Upper lobe of right lung (tissue), 1 donor: Measurements from ENCODE around the gene HOXB3. TPM values are rescaled to one million over a fixed set of nuclear protein-coding genes. Genes with fewer than 3 reads are reported as not detected.

Experiments
- ATAC-seq: fragments of 200-7000 bp; cut with Tn5 transposase; one replicate; pipeline ENCODE4 v1.9.1; 2020; ENCODE audit warnings: mild to moderate bottlenecking, moderate library complexity
- DNase-seq: peaks from one replicate; pipeline ENCODE4 v3.0.0-alpha.2; 2020
- H3K27ac ChIP-seq: fragments of 200-600 bp; one replicate; pipeline ENCODE4 v1.8.0; 2022
- H3K27me3 ChIP-seq: fragments of 200-600 bp; one replicate; pipeline ENCODE4 v1.8.0; 2022; ENCODE audit warnings: mild to moderate bottlenecking
- H3K36me3 ChIP-seq: fragments of 200-600 bp; one replicate; pipeline ENCODE4 v1.8.0; 2022
- H3K4me1 ChIP-seq: fragments of 200-600 bp; one replicate; pipeline ENCODE4 v1.8.0; 2022
- H3K4me3 ChIP-seq: fragments of 200-600 bp; one replicate; pipeline ENCODE4 v1.8.0; 2022; ENCODE audit warnings: mild to moderate bottlenecking
- H3K9me3 ChIP-seq: fragments of 200-600 bp; one replicate; pipeline ENCODE4 v1.8.0; 2022
- intact Hi-C: fragments of 100-400 bp; cut with DNase I; formaldehyde crosslinking; loops from one replicate; pipeline ENCODE4 v1.11.0; 2022
- total RNA-seq: library from RNA; stranded (reverse); fragmentation: NEBNext Ultra II Directional; extraction: Animal tissue kit (Norgen Biotek cat#: 25700); gene quantifications from one replicate; pipeline ENCODE4 v1.2.1, GENCODE V29; 2021
- TF ChIP-seq, protein P1 (sequence below): fragments of 200-600 bp; IDR thresholded peaks from one replicate; pipeline ENCODE4 v1.8.0; 2022; ENCODE audit warnings: antibody characterized with exemption
- donor health status: DM: no; HTN: yes; CAD: no; lungs with severe emphysema.

The HOXB3 gene
- total RNA-seq, 1 donor from 2014 or later, result 13.3 TPM

DNA sequence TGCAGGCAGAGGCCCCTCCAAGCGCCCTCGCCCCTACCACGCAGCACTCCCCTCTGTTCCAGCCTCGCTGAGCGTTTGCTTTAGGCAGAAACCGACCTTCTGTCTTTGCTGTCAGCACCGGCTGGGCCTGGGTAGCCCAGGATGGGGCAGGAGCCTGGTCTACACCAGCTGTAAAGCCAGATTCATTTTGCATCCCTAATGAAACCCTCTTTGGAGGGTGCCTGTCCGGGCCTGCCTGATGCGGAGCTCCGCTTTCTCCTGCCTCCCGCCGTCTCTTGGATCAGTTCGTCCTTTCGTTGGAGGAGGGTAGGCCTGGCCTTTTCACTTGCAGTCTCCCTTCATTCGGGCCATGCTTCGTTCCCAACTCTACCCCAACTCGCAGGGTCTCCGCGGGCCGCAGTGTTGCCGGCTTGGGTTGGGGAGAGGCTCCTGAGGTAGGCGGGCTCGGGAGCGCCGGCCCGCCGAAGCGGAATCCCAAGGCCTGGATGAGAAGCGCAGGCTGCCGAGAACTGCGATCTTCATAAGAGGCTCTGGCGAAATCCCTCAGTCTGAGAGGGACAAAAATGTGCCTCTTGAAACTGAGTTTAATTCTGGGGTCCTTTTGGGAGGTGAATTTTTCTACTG, 29.9 kb upstream of the HOXB3 start:
- intact Hi-C loops, result loop anchor here (10.0 kb wide), 2 partner anchors 275 to 305 kb away; no protein-coding TSS in a partner anchor

DNA sequence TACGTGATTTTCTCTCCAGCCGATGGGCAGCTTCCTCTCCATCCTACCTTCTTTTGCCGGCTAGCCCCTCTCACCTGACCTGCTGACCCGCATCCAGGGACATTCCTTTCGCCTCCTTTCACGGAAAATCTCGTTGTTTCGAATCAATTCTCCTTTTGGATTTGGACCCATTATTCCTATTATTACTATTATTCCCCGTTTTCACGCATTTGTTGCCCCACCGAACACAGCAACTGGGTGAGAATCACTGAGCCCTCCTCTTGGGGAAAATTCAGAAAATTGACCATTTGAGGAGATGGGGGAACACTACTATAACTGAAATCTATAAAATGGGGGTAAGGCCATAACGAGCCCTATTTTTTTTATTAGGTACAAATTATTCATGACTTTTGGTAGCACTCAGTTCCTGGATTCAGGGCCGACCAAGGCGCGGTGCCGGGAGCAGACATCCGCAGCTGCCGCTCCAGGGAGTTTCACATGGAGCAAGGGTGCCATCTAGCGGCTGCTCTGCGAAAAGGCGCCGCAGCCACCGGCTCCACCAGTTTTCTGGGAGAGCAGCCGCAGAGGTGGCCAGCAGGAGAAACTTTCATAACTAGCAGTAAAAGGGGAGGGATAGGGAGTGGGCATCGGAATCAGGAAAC, 28.3 kb upstream of the HOXB3 start:
- Histone ChIP-seq H3K4me3 (no peak overlapping the region), H3K27ac (no peak overlapping the region), H3K9me3 (no peaks in the 10 kb centered on the region), H3K27me3 (peaks cover 100% of the 10 kb centered on the region), H3K4me1 (peaks cover 3% of the 10 kb centered on the region), H3K36me3 (no peaks in the 10 kb centered on the region)
- intact Hi-C loops, result loop anchor here (10.0 kb wide), 1 partner anchor 274 kb away; no protein-coding TSS in a partner anchor
- TF ChIP-seq, protein P1, sequence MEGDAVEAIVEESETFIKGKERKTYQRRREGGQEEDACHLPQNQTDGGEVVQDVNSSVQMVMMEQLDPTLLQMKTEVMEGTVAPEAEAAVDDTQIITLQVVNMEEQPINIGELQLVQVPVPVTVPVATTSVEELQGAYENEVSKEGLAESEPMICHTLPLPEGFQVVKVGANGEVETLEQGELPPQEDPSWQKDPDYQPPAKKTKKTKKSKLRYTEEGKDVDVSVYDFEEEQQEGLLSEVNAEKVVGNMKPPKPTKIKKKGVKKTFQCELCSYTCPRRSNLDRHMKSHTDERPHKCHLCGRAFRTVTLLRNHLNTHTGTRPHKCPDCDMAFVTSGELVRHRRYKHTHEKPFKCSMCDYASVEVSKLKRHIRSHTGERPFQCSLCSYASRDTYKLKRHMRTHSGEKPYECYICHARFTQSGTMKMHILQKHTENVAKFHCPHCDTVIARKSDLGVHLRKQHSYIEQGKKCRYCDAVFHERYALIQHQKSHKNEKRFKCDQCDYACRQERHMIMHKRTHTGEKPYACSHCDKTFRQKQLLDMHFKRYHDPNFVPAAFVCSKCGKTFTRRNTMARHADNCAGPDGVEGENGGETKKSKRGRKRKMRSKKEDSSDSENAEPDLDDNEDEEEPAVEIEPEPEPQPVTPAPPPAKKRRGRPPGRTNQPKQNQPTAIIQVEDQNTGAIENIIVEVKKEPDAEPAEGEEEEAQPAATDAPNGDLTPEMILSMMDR, result peak; percentile 98
- peak; percentile 95 for ATAC-seq
- peak; percentile 92 for DNase-seq

More for the DNA sequence above, 29.9 kb upstream of the HOXB3 start:
- TF ChIP-seq, protein P1, result no peak
- DNase-seq (no peak), ATAC-seq (no peak)
- no peak overlapping the region for H3K4me3 ChIP-seq
- H3K27ac ChIP-seq, result no peak overlapping the region
- no peaks in the 10 kb centered on the region for H3K36me3 ChIP-seq
- peaks cover 100% of the 10 kb centered on the region for H3K27me3 ChIP-seq
- H3K4me1 ChIP-seq, result peaks cover 3% of the 10 kb centered on the region
- no peaks in the 10 kb centered on the region for H3K9me3 ChIP-seq

DNA sequence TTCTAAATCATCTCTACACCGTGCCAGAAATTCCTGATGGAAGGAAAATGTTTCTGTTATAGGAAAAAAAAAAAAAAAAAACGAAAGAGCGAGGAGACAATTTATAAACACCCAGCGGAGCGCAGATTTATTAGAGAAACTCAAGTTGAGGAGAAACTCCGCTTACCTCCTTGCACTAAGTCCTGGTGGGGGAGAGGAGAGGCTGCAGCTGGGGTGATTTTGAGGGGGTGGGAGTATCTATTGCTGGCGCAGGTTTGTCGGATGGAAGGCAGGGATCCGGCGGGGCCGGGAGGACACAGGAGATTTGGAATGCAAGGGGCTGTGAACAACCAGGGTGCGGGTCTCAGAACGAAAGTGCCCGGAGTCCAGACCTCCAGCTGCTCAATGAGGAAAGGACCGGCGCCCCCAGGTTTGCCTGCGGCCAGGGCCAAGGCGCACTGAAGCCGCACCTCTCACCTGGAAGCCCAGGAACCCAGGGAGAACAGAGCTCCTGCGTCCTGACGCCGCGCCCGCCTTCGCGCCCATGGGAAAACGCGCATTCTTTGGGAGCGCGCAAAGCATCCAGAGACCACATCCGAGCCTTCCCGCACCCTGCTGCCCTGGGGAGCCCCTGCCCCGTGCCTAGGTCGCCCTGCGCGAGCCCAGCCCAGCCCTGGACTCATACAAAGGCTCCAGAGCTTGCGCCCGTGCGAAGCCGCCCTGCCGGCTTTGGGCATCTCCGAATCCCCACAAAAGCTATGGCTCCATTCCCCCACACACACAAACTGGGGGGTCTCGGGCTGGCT, 27.6 kb upstream of the HOXB3 start:
- H3K27ac ChIP-seq, result no peak overlapping the region
- intact Hi-C loops, result loop anchor here (10.0 kb wide), 1 partner anchor 273 kb away; no protein-coding TSS in a partner anchor
- H3K9me3 ChIP-seq, result no peaks in the 10 kb centered on the region
- no peak for DNase-seq
- H3K4me3 ChIP-seq, result no peak overlapping the region
- no peaks in the 10 kb centered on the region for H3K36me3 ChIP-seq
- H3K4me1 ChIP-seq, result peaks cover 5% of the 10 kb centered on the region
- no peak for ATAC-seq
- TF ChIP-seq, protein P1, result no peak
- H3K27me3 ChIP-seq, result peaks cover 96% of the 10 kb centered on the region

DNA sequence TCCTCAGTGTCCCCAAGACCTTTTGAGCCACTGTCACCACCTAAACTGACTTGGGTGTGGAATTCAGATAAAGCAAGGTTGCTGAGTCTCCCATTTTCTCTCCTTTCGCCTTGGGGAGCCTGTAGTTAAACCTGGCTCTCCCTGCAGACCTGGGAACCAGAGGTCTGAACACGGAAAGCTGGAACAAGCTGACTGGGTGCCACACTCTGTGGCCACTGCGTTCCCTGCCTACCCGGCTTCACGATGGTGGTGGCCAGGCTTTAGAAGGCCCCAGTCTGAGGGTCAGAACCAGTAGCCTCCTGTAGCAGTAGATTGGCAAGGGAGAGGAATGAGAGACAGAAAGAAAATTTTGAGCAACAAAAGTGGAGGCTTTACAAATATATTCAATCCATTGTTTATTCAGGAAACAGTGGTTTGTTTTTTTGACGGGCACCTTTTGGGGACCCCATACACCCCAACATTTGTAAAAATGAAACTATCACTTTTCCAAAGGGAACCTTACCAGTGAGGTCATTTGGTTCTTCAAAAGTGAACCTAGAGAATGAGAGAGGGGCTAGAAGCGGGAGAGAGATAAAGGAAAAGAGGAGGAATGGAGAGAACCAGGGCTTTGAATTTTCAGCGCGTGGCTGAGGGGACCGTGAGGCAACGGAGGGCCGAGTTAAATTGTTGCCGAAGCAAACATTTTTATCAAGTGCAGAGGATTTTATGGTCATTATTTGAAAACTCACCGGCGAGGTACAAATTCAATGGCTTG, 26.9 kb upstream of the HOXB3 start:
- peaks cover 96% of the 10 kb centered on the region for H3K27me3 ChIP-seq
- no peaks in the 10 kb centered on the region for H3K36me3 ChIP-seq
- ATAC-seq, result no peak
- TF ChIP-seq, protein P1, result no peak
- H3K4me3 ChIP-seq, result no peak overlapping the region
- H3K4me1 ChIP-seq, result peaks cover 13% of the 10 kb centered on the region
- no peak overlapping the region for H3K27ac ChIP-seq
- no peaks in the 10 kb centered on the region for H3K9me3 ChIP-seq
- no peak for DNase-seq
- intact Hi-C loops, result loop anchor here (10.0 kb wide), 1 partner anchor 272 kb away; no protein-coding TSS in a partner anchor
